K562 (cell line): Measurements from ENCODE around the gene XPC. TPM values are rescaled to one million over a fixed set of nuclear protein-coding genes. Genes with fewer than 3 reads are reported as not detected.

ENCODE experiments used
- BRCA1 ChIP-seq, 2 experiments: fragments of 450-650 bp in 1 of 2; sonication (generic) in 1 of 2; formaldehyde crosslinking in 1 of 2; IDR thresholded peaks; 2 replicates each; pipeline versions ENCODE4 v1.5.0 to v1.6.1; 2017 to 2020; ENCODE audit warnings: mild to moderate bottlenecking in 1 of 2, missing genetic modification reagents in 1 of 2
- ETV6 ChIP-seq, 3 experiments: fragments of 150-350 bp in 1 of 3; sonication (generic) in 1 of 3; formaldehyde crosslinking in 1 of 3; IDR thresholded peaks; 2 replicates each; pipeline versions ENCODE4 v1.6.1 to v1.8.0; 2014 to 2022; ENCODE audit warnings: borderline replicate concordance in 2 of 3, low read depth in 2 of 3, antibody characterized with exemption in 1 of 3, low read length in 1 of 3, mild to moderate bottlenecking in 1 of 3, missing genetic modification reagents in 1 of 3
- FUS ChIP-seq: fragments of 200-400 bp; formaldehyde crosslinking; optimal IDR thresholded peaks from 2 replicates; pipeline ENCODE3; 2017; ENCODE audit warnings: low read depth, low read length
- HCFC1 ChIP-seq: IDR thresholded peaks from 2 replicates; pipeline ENCODE4 v1.6.1; 2012; ENCODE audit warnings: low read depth, low read length, improper control_type of control experiment
- HMG20A ChIP-seq: fragments of 450-650 bp; formaldehyde crosslinking; conservative IDR thresholded peaks from 2 replicates; pipeline ENCODE4 v1.4.0; 2020; ENCODE audit warnings: mild to moderate bottlenecking, mixed read lengths
- HNRNPK ChIP-seq: fragments of 200-400 bp; formaldehyde crosslinking; IDR thresholded peaks from one replicate; pipeline ENCODE4 v1.6.1; 2018; ENCODE audit warnings: mild to moderate bottlenecking, low read depth, low read length; ENCODE audit not compliant: poor library complexity, severe bottlenecking
- HNRNPL ChIP-seq: fragments of 200-400 bp; formaldehyde crosslinking; IDR thresholded peaks from 2 replicates; pipeline ENCODE4 v1.6.1; 2017; ENCODE audit warnings: low read depth, mild to moderate bottlenecking, low read length
- NFYB ChIP-seq: IDR thresholded peaks from 2 replicates; pipeline ENCODE4 v1.6.1; 2011; ENCODE audit warnings: mild to moderate bottlenecking, moderate library complexity; ENCODE audit not compliant: insufficient read length; ENCODE audit errors: extremely low read depth
- RBM39 ChIP-seq: fragments of 200-400 bp; formaldehyde crosslinking; optimal IDR thresholded peaks from 2 replicates; pipeline ENCODE3; 2018; ENCODE audit warnings: low read depth, low read length
- RCOR1 ChIP-seq, 2 experiments: IDR thresholded peaks; 2 replicates each; pipeline ENCODE4 v1.6.1; 2012; ENCODE audit warnings: low read depth in 2 of 2, low read length in 2 of 2, borderline replicate concordance in 1 of 2, improper control_type of control experiment in 1 of 2
- TARDBP ChIP-seq: fragments of 450-650 bp; IDR thresholded peaks from 2 replicates; pipeline ENCODE4 v1.6.1; 2016
- ZNF444 ChIP-seq: fragments of 250-450 bp; sonication (Bioruptor Pico); IDR thresholded peaks from 2 replicates; pipeline ENCODE4 v1.4.0; 2020; ENCODE audit warnings: mild to moderate bottlenecking, moderate library complexity
- polyA plus RNA-seq, 8 experiments: library from polyadenylated mRNA; depleted of rRNA in 4 of 8; stranded (reverse) in 5 of 8; unstranded in 3 of 8; fragments of >200 nt; fragmentation: Nextera tagmentation in 2 of 8; fragmentation: Illumina TruSeq in 1 of 8; extraction: Ambion mirVana in 2 of 8; extraction: Trizol in 1 of 8; gene quantifications; 2 replicates each; pipeline versions ENCODE4 v1.2.1 to v1.2.3, GENCODE V29; 2011 to 2014; ENCODE audit warnings: inconsistent platforms in 1 of 8, missing spikeins in 1 of 8
- total RNA-seq, 7 experiments: library from RNA; depleted of rRNA in 6 of 7; stranded (reverse); fragments of >200 nt in 6 of 7; fragmentation: Illumina TruSeq in 2 of 7; extraction: Trizol in 2 of 7; gene quantifications; 2 replicates each; pipeline versions ENCODE4 v1.2.1 to v1.2.3, GENCODE V29; 2011 to 2021; ENCODE audit warnings: low replicate concordance in 1 of 7
- TF ChIP-seq, protein P1 (sequence below): sonication (generic); formaldehyde crosslinking; IDR thresholded peaks from 2 replicates; pipeline ENCODE4 v1.8.1; 2023; ENCODE audit warnings: mild to moderate bottlenecking, missing genetic modification reagents
- TF ChIP-seq, protein P2 (sequence below): fragments of 450-650 bp; formaldehyde crosslinking; IDR thresholded peaks from 2 replicates; pipeline ENCODE4 v1.4.0; 2020; ENCODE audit warnings: mild to moderate bottlenecking, moderate library complexity
- TF ChIP-seq, protein P3 (sequence below), 2 experiments: fragments of 450-650 bp; IDR thresholded peaks; 2 replicates each; pipeline ENCODE4 v1.6.1; 2016
- TF ChIP-seq, protein P4 (sequence below): sonication (generic); formaldehyde crosslinking; IDR thresholded peaks from 2 replicates; pipeline ENCODE4 v1.8.0; 2023; ENCODE audit warnings: mild to moderate bottlenecking, missing genetic modification reagents
- TF ChIP-seq, protein P5 (sequence below): sonication (generic); formaldehyde crosslinking; IDR thresholded peaks from 2 replicates; pipeline ENCODE4 v1.8.1; 2023; ENCODE audit warnings: mild to moderate bottlenecking, missing genetic modification reagents, moderate library complexity

The XPC gene
- total and polyA plus RNA-seq, 9 of the 15 experiments (the other 6 are each of a cell fraction or from before 2014, with no cell fraction given), result 3.8 to 54.7 (median 41.3) TPM

DNA sequence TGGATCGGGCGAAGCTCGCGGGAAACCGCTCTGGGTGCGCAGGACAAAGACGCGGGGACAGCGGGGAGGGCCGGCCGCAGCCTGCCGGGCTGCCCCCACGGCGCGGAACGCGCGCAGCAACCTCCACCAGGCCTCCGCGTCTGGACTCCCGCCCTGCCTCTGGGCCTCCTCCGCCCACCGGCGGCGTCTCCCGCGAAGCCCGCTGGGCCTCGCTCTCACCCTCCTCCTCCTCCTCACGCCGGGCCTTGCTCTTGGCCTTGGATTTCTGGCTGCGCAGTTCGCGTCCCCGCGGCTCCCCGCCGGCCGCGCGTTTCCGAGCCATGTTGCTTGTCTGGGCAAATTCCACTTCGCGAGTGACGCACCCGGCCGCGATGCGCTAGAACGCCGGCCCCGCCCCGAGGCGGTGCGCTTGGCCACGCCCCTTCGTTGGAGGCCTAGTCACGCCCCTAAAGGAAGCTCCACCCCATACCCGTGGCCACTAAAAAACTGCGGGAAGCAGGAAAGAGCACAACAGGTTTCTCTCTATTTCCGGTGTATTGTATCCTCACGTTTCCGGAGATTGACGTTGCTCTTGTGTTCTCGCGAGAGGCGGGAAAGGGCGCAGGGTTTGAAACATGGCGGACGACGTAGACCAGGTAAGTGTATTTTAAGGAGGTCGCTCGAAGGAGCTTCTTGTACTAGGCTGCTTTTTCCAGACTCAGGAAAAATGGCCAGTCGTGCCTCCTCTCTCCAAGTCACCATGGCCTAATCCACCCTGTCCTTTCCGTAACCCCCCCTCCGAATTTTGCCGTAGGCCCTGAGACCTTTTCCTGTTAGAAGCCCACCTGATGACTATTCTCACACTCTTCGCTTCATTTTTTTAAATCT, at the start of gene XPC, which contains the start of gene LSM3 (continued):
- TF ChIP-seq ETV6 (IDR thresholded peaks at IDR 0.05; ENCODE audit: borderline replicate concordance in 1 of 2, low read depth in 2 of 2, low read length in 1 of 2), result peak; percentile 79 to 88; a peak in 3 of 4 replicates
- peak; percentile 90 for TF ChIP-seq ETV6 (CRISPR knock-in tag; IDR thresholded peaks at IDR 0.05; ENCODE audit: borderline replicate concordance)
- 0 out of 2 replicates have a peak, but pooled peaks have one; percentile 59 for TF ChIP-seq HNRNPL
- no peak; a peak in 2 of 4 replicates for TF ChIP-seq RCOR1 (IDR thresholded peaks at IDR 0.05; ENCODE audit: borderline replicate concordance in 1 of 2, low read depth in 2 of 2, low read length in 2 of 2)
- TF ChIP-seq, protein P1, sequence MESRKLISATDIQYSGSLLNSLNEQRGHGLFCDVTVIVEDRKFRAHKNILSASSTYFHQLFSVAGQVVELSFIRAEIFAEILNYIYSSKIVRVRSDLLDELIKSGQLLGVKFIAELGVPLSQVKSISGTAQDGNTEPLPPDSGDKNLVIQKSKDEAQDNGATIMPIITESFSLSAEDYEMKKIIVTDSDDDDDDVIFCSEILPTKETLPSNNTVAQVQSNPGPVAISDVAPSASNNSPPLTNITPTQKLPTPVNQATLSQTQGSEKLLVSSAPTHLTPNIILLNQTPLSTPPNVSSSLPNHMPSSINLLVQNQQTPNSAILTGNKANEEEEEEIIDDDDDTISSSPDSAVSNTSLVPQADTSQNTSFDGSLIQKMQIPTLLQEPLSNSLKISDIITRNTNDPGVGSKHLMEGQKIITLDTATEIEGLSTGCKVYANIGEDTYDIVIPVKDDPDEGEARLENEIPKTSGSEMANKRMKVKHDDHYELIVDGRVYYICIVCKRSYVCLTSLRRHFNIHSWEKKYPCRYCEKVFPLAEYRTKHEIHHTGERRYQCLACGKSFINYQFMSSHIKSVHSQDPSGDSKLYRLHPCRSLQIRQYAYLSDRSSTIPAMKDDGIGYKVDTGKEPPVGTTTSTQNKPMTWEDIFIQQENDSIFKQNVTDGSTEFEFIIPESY (CRISPR knock-in tag), result 0 out of 2 replicates have a peak, but pooled peaks have one; percentile 60
- peak; percentile 54 for TF ChIP-seq HCFC1
- no peak for TF ChIP-seq BRCA1 (IDR thresholded peaks at IDR 0.05)
- TF ChIP-seq BRCA1 (CRISPR knock-in tag; IDR thresholded peaks at IDR 0.05), result no peak; the same call in 1 of the 2 replicates
- no peak for TF ChIP-seq HNRNPK
- no peak for TF ChIP-seq RBM39
- TF ChIP-seq HMG20A (CRISPR knock-in tag), result no peak
- no peak for TF ChIP-seq ZNF444 (CRISPR knock-in tag)
- TF ChIP-seq NFYB, result no peak
- TF ChIP-seq, protein P2, sequence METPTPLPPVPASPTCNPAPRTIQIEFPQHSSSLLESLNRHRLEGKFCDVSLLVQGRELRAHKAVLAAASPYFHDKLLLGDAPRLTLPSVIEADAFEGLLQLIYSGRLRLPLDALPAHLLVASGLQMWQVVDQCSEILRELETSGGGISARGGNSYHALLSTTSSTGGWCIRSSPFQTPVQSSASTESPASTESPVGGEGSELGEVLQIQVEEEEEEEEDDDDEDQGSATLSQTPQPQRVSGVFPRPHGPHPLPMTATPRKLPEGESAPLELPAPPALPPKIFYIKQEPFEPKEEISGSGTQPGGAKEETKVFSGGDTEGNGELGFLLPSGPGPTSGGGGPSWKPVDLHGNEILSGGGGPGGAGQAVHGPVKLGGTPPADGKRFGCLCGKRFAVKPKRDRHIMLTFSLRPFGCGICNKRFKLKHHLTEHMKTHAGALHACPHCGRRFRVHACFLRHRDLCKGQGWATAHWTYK, result 0 out of 2 replicates have a peak, but pooled peaks have one; percentile 70
- peak; percentile 82 for TF ChIP-seq TARDBP
- TF ChIP-seq, protein P3, sequence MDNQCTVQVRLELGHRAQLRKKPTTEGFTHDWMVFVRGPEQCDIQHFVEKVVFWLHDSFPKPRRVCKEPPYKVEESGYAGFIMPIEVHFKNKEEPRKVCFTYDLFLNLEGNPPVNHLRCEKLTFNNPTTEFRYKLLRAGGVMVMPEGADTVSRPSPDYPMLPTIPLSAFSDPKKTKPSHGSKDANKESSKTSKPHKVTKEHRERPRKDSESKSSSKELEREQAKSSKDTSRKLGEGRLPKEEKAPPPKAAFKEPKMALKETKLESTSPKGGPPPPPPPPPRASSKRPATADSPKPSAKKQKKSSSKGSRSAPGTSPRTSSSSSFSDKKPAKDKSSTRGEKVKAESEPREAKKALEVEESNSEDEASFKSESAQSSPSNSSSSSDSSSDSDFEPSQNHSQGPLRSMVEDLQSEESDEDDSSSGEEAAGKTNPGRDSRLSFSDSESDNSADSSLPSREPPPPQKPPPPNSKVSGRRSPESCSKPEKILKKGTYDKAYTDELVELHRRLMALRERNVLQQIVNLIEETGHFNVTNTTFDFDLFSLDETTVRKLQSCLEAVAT (IDR thresholded peaks at IDR 0.05), result peak; percentile 10 to 53; a peak in 2 of 4 replicates
- TF ChIP-seq, protein P4, sequence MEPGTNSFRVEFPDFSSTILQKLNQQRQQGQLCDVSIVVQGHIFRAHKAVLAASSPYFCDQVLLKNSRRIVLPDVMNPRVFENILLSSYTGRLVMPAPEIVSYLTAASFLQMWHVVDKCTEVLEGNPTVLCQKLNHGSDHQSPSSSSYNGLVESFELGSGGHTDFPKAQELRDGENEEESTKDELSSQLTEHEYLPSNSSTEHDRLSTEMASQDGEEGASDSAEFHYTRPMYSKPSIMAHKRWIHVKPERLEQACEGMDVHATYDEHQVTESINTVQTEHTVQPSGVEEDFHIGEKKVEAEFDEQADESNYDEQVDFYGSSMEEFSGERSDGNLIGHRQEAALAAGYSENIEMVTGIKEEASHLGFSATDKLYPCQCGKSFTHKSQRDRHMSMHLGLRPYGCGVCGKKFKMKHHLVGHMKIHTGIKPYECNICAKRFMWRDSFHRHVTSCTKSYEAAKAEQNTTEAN (CRISPR knock-in tag), result 0 out of 2 replicates have a peak, but pooled peaks have one; percentile 89
- no peak for TF ChIP-seq FUS
- TF ChIP-seq, protein P5, sequence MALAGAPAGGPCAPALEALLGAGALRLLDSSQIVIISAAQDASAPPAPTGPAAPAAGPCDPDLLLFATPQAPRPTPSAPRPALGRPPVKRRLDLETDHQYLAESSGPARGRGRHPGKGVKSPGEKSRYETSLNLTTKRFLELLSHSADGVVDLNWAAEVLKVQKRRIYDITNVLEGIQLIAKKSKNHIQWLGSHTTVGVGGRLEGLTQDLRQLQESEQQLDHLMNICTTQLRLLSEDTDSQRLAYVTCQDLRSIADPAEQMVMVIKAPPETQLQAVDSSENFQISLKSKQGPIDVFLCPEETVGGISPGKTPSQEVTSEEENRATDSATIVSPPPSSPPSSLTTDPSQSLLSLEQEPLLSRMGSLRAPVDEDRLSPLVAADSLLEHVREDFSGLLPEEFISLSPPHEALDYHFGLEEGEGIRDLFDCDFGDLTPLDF (CRISPR knock-in tag), result peak; percentile 88
